22Rv1 (cell line): Measurements from ENCODE around the gene DGUOK.

ENCODE experiments used
- H3K27ac ChIP-seq: fragments of 450-650 bp; 2 replicates; pipeline ENCODE4 v1.5.1; 2017
- CTCF ChIP-seq: fragments of 450-650 bp; IDR thresholded peaks from 2 replicates; pipeline ENCODE4 v1.5.1; 2017; ENCODE audit warnings: mild to moderate bottlenecking
- ZFX ChIP-seq: fragments of 450-650 bp; IDR thresholded peaks from 2 replicates; pipeline ENCODE4 v1.6.1; 2017; ENCODE audit warnings: antibody characterized with exemption, borderline replicate concordance

DGUOK gene

GRCh38 chr2:73969356-73969755 is 42.7 kb downstream of the DGUOK start:
- TF ChIP-seq CTCF, result no peak
- no peak for TF ChIP-seq ZFX
- H3K27ac ChIP-seq, result no peak overlapping the region

GRCh38 chr2:73970141-73970803 is 43.6 kb downstream of the DGUOK start:
- TF ChIP-seq ZFX (no peak), CTCF (no peak)
- H3K27ac ChIP-seq, result no peak overlapping the region

- H3K27ac ChIP-seq, result no peak overlapping the region
- no peak for TF ChIP-seq ZFX
- TF ChIP-seq CTCF, result no peak
Measured at GRCh38 chr2:73970850-73971471, 44.3 kb downstream of the DGUOK start.

GRCh38 chr2:73971722-73972121 is 45.0 kb downstream of the DGUOK start:
- no peak overlapping the region for H3K27ac ChIP-seq
- TF ChIP-seq ZFX, result no peak
- no peak for TF ChIP-seq CTCF

GRCh38 chr2:73972846-73973245 is 46.2 kb downstream of the DGUOK start:
- H3K27ac ChIP-seq, result no peak overlapping the region
- no peak for TF ChIP-seq ZFX
- no peak for TF ChIP-seq CTCF

- no peak for TF ChIP-seq ZFX
- no peak for TF ChIP-seq CTCF
- H3K27ac ChIP-seq, result no peak overlapping the region
Measured at GRCh38 chr2:73975731-73976130, 49.1 kb downstream of the DGUOK start.

GRCh38 chr2:73976803-73977202 is 50.1 kb downstream of the DGUOK start:
- no peak for TF ChIP-seq ZFX
- TF ChIP-seq CTCF, result no peak

More at GRCh38 chr2:73976803-73977202, 50.1 kb downstream of the DGUOK start:
- no peak overlapping the region for H3K27ac ChIP-seq
